HCT116 (cell line): Measurements from ENCODE around the gene PLEKHA6. TPM values are rescaled to one million over a fixed set of nuclear protein-coding genes. Genes with fewer than 3 reads are reported as not detected.

Experiments used
- ATAC-seq: fragments of 200-7000 bp; cut with Tn5 transposase; 2 replicates; pipeline ENCODE4 v1.9.1; 2020; ENCODE audit warnings: mild to moderate bottlenecking, moderate library complexity
- BruUV-seq: library from RNA; stranded (reverse); fragments of 400-500 nt; replicated peaks from 2 replicates; lab custom pipeline; 2021; lab: Mats Ljungman, UMichigan
- CTCF ChIA-PET: fragments of 300-600 bp; sonication (Branson Sonifier 250); formaldehyde crosslinking; loops from one replicate; lab custom pipeline; 2021; ENCODE audit warnings: antibody characterized with exemption; lab: Charles Lee
- POLR2A ChIA-PET: fragments of 300-600, 350-600 bp; sonication (Branson Sonifier 250); formaldehyde crosslinking; loops from one replicate; lab custom pipeline; 2021; ENCODE audit warnings: antibody characterized with exemption; lab: Charles Lee
- RAD21 ChIA-PET, 2 experiments: fragments of 300-600 bp; sonication (Branson Sonifier 250); formaldehyde crosslinking; loops; one replicate each; lab custom pipeline; 2023; ENCODE audit warnings: low total read pairs in 2 of 2; ENCODE audit not compliant: uncharacterized antibody in 2 of 2, unreplicated experiment in 2 of 2, low non-redundant PET in 1 of 2; lab: Charles Lee
- DNase-seq: peaks from one replicate; pipeline ENCODE4 v3.0.0-alpha.2; 2010; ENCODE audit warnings: low read depth, low spot score
- H2AFZ ChIP-seq: fragments of 200-600 bp; shearing (Covaris generic), sonication (generic); 2 replicates; pipeline ENCODE4 v1.6.1; 2017; ENCODE audit warnings: low read depth, mixed run types, mixed read lengths, antibody characterized with exemption, low read length; ENCODE audit not compliant: poor library complexity, severe bottlenecking
- H3K27ac ChIP-seq: 2 replicates; pipeline ENCODE4 v1.5.1; 2012; ENCODE audit warnings: low read depth, low read length
- H3K27me3 ChIP-seq: fragments of 200-600 bp; sonication (generic); 2 replicates; pipeline ENCODE4 v1.6.1; 2016; ENCODE audit warnings: mixed run types, low read length, mixed read lengths; ENCODE audit not compliant: insufficient read depth
- H3K36me3 ChIP-seq, 2 experiments: fragments of 200-500 bp in 1 of 2; fragments of 200-600 bp in 1 of 2; sonication (Bioruptor generic) in 1 of 2; sonication (generic) in 1 of 2; 2 replicates each; pipeline versions ENCODE4 v1.5.1 to v1.6.1; 2014 to 2016; ENCODE audit warnings: low read length in 2 of 2, inconsistent platforms in 1 of 2, mixed read lengths in 1 of 2, mixed run types in 1 of 2; ENCODE audit not compliant: insufficient read depth in 2 of 2, control insufficient read depth in 1 of 2
- H3K4me1 ChIP-seq, 2 experiments: fragments of 200-600 bp in 1 of 2; sonication (generic) in 1 of 2; 2 replicates each; pipeline versions ENCODE4 v1.5.1 to v1.6.1; 2012 to 2017; ENCODE audit warnings: low read length in 2 of 2, inconsistent platforms in 1 of 2, mild to moderate bottlenecking in 1 of 2, mixed read lengths in 1 of 2, mixed run types in 1 of 2, moderate library complexity in 1 of 2; ENCODE audit not compliant: insufficient read depth in 2 of 2, control insufficient read depth in 1 of 2
- H3K4me2 ChIP-seq: fragments of 200-600 bp; sonication (generic); 2 replicates; pipeline ENCODE4 v1.6.1; 2017; ENCODE audit warnings: mixed run types, low read length, mixed read lengths
- H3K4me3 ChIP-seq, 2 experiments: fragments of 200-600 bp in 1 of 2; sonication (generic) in 1 of 2; replicated peaks in 1 of 2; 2 replicates each; pipeline ENCODE4 v1.5.1; 2011 to 2016; ENCODE audit warnings: low read length in 2 of 2, control low read depth in 1 of 2, low read depth in 1 of 2, mild to moderate bottlenecking in 1 of 2, mixed read lengths in 1 of 2, mixed run types in 1 of 2
- H3K79me2 ChIP-seq: fragments of 200-600 bp; sonication (generic); 2 replicates; pipeline ENCODE4 v1.6.1; 2017; ENCODE audit warnings: mild to moderate bottlenecking, mixed run types, low read length, moderate library complexity, mixed read lengths; ENCODE audit not compliant: insufficient read depth
- H3K9ac ChIP-seq: fragments of 200-600 bp; sonication (generic); 2 replicates; pipeline ENCODE4 v1.6.1; 2016; ENCODE audit warnings: low read length, mixed read lengths
- H3K9me2 ChIP-seq: fragments of 200-600 bp; sonication (generic), shearing (Covaris generic); 2 replicates; pipeline ENCODE4 v1.6.1; 2017; ENCODE audit warnings: mixed run types, mild to moderate bottlenecking, moderate library complexity; ENCODE audit not compliant: insufficient read depth
- H3K9me3 ChIP-seq, 2 experiments: fragments of 200-500 bp in 1 of 2; fragments of 200-600 bp in 1 of 2; sonication (Bioruptor generic) in 1 of 2; sonication (generic) in 1 of 2; 2 replicates each; pipeline ENCODE4 v1.6.1; 2014 to 2017; ENCODE audit warnings: low read length in 2 of 2, mixed read lengths in 2 of 2, inconsistent platforms in 1 of 2, low read depth in 1 of 2, mild to moderate bottlenecking in 1 of 2, mixed run types in 1 of 2, moderate library complexity in 1 of 2; ENCODE audit not compliant: control insufficient read depth in 1 of 2, insufficient read depth in 1 of 2
- H4K20me1 ChIP-seq: fragments of 200-600 bp; sonication (generic), shearing (Covaris generic); 2 replicates; pipeline ENCODE4 v1.6.1; 2017; ENCODE audit warnings: mixed run types, mild to moderate bottlenecking, moderate library complexity; ENCODE audit not compliant: insufficient read depth
- CBX3 ChIP-seq: IDR thresholded peaks from 2 replicates; pipeline ENCODE4 v1.6.1; 2012; ENCODE audit warnings: low read depth
- CEBPB ChIP-seq: IDR thresholded peaks from 2 replicates; pipeline ENCODE4 v1.6.1; 2012; ENCODE audit warnings: low read depth
- ELF1 ChIP-seq: IDR thresholded peaks from 2 replicates; pipeline ENCODE4 v1.6.1; 2012; ENCODE audit warnings: low read depth, borderline replicate concordance
- EZH2 ChIP-seq: fragments of 200-600 bp; sonication (generic); IDR thresholded peaks from 2 replicates; pipeline ENCODE4 v1.6.1; 2017; ENCODE audit warnings: antibody characterized with exemption, mixed run types
- FOSL1 ChIP-seq: IDR thresholded peaks from 2 replicates; pipeline ENCODE4 v1.6.1; 2012; ENCODE audit warnings: low read depth
- JUND ChIP-seq: IDR thresholded peaks from 2 replicates; pipeline ENCODE4 v1.6.1; 2012
- SIN3A ChIP-seq: IDR thresholded peaks from 2 replicates; pipeline ENCODE4 v1.6.1; 2012; ENCODE audit warnings: low read depth
- TCF7L2 ChIP-seq: IDR thresholded peaks from 2 replicates; pipeline ENCODE4 v1.7.0; 2011; ENCODE audit warnings: borderline replicate concordance, inconsistent platforms; ENCODE audit not compliant: insufficient read depth, insufficient read length; ENCODE audit errors: extremely low read depth
- ZBTB33 ChIP-seq: IDR thresholded peaks from 2 replicates; pipeline ENCODE4 v1.6.1; 2011; ENCODE audit warnings: mild to moderate bottlenecking, low read length, moderate library complexity; ENCODE audit not compliant: insufficient replicate concordance; ENCODE audit errors: extremely low read depth
- ZFX ChIP-seq: fragments of 450-650 bp; IDR thresholded peaks from 2 replicates; pipeline ENCODE4 v1.6.1; 2017
- ZNF274 ChIP-seq: fragments of 200-500 bp; sonication (Bioruptor generic); IDR thresholded peaks from 2 replicates; pipeline ENCODE4 v1.6.1; 2014; ENCODE audit warnings: mild to moderate bottlenecking, low read depth, low read length, inconsistent platforms
- intact Hi-C: fragments of 100-400 bp; cut with micrococcal nuclease; formaldehyde crosslinking; loops from 2 replicates; pipeline ENCODE4 v1.10.0; 2022
- total RNA-seq: library from RNA; stranded (reverse); gene quantifications from one replicate; pipeline ENCODE4 v1.2.1, GENCODE V29; 2021; ENCODE audit not compliant: unreplicated experiment
- TF ChIP-seq, protein P1 (sequence below): IDR thresholded peaks from 2 replicates; pipeline ENCODE4 v1.6.1; 2012; ENCODE audit warnings: low read depth

PLEKHA6 gene
- total RNA-seq, 1 experiment from 2014 or later: 13.1 TPM

DNA sequence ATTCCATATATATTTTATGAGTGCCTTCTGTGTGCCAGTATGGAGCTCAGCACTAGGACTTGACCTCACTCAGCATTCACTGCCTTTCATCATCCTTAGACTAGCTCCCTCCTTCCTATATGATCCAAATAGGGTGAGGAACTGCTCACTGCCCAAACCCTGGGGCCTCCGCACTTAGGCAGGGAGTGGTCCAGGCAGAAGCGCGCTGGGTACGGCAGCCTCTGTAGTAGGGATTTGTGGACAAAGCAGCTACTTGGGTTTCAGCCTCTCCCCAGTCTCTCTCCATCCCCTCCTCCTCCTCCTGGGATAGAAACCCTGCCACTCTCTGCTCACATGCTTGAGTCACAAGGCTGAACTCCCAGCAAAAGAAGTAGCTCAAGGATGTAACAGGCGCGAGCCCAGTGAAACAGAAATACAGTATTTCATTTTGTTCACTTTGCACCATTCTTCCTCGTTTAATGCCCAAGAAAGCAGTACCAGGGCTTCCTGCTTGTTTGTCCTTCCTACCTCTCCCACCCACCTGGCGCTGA, 32.9 kb downstream of the PLEKHA6 start:
- H3K4me2 ChIP-seq: no peak overlapping the region
- no peaks in the 10 kb centered on the region for H3K9me3 ChIP-seq
- no peak for ATAC-seq
- no peak overlapping the region for H3K9ac ChIP-seq
- no peaks in the 10 kb centered on the region for H3K79me2 ChIP-seq
- H3K36me3 ChIP-seq: no peaks in the 10 kb centered on the region
- peaks cover 5 to 18% of the 10 kb centered on the region in 2 experiments for H3K4me1 ChIP-seq
- intact Hi-C loops: no loop called here
- H3K27ac ChIP-seq: no peak overlapping the region
- TF ChIP-seq CEBPB (no peak), ZNF274 (no peak), ZFX (no peak), JUND (no peak), TCF7L2 (no peak), ELF1 (no peak), ZBTB33 (no peak), EZH2 (no peak), FOSL1 (no peak), CBX3 (no peak), SIN3A (no peak)
- TF ChIP-seq, protein P1, sequence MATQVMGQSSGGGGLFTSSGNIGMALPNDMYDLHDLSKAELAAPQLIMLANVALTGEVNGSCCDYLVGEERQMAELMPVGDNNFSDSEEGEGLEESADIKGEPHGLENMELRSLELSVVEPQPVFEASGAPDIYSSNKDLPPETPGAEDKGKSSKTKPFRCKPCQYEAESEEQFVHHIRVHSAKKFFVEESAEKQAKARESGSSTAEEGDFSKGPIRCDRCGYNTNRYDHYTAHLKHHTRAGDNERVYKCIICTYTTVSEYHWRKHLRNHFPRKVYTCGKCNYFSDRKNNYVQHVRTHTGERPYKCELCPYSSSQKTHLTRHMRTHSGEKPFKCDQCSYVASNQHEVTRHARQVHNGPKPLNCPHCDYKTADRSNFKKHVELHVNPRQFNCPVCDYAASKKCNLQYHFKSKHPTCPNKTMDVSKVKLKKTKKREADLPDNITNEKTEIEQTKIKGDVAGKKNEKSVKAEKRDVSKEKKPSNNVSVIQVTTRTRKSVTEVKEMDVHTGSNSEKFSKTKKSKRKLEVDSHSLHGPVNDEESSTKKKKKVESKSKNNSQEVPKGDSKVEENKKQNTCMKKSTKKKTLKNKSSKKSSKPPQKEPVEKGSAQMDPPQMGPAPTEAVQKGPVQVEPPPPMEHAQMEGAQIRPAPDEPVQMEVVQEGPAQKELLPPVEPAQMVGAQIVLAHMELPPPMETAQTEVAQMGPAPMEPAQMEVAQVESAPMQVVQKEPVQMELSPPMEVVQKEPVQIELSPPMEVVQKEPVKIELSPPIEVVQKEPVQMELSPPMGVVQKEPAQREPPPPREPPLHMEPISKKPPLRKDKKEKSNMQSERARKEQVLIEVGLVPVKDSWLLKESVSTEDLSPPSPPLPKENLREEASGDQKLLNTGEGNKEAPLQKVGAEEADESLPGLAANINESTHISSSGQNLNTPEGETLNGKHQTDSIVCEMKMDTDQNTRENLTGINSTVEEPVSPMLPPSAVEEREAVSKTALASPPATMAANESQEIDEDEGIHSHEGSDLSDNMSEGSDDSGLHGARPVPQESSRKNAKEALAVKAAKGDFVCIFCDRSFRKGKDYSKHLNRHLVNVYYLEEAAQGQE: no peak
- TF ChIP-seq, all 23 proteins: peak for 0
- ChIA-PET POLR2A (no interaction called here), RAD21 (no interaction called here), CTCF (interaction anchor here (1.2 kb wide), 1 partner anchor 36 kb away, joined by 3 read pairs; no protein-coding TSS in a partner anchor)
- Histone ChIP-seq H3K27me3 (no peaks in the 10 kb centered on the region), H3K9me2 (no peaks in the 10 kb centered on the region), H2AFZ (no peak overlapping the region), H4K20me1 (no peaks in the 10 kb centered on the region), H3K4me3 (no peak overlapping the region)
- no TSS peak for BruUV-seq
- no peak for DNase-seq
